Endothelial cell of umbilical vein (primary cell): ENCODE results near the gene PHACTR2. TPM values are rescaled to one million over a fixed set of nuclear protein-coding genes. Genes with fewer than 3 reads are reported as not detected.

Experiments used
- BruUV-seq: library from RNA; stranded (reverse); fragments of 400-500 nt; replicated peaks from 2 replicates; lab custom pipeline; 2021; lab: Mats Ljungman, UMichigan
- CTCF ChIA-PET: fragments of 300-600, 350-600 bp; sonication (Branson Sonifier 250); formaldehyde crosslinking; loops from one replicate; lab custom pipeline; 2021; ENCODE audit warnings: antibody characterized with exemption, inconsistent platforms; lab: Charles Lee
- POLR2A ChIA-PET: fragments of 300-600, 350-600 bp; sonication (Branson Sonifier 250); formaldehyde crosslinking; loops from one replicate; lab custom pipeline; 2021; ENCODE audit warnings: antibody characterized with exemption, inconsistent platforms; lab: Charles Lee
- DNase-seq: peaks from one replicate; pipeline ENCODE4 v3.0.0-alpha.2; 2011; ENCODE audit warnings: low read depth, low spot score
- FAIRE-seq: peaks from 2 replicates; lab custom pipeline; 2011; peaks lifted over from hg19 to GRCh38; lab: Jason Lieb, UNC
- H2AFZ ChIP-seq: 2 replicates; pipeline ENCODE4 v1.6.0; 2012; ENCODE audit warnings: low read depth, low read length, control low read depth, inconsistent platforms
- H3K27ac ChIP-seq: 2 replicates; pipeline ENCODE4 v1.5.1; 2011; ENCODE audit warnings: low read depth, mild to moderate bottlenecking, control low read depth, low read length, moderate library complexity; ENCODE audit not compliant: insufficient read depth
- H3K27me3 ChIP-seq, 2 experiments: 2 replicates each; pipeline versions ENCODE4 v1.6.0 to v1.6.1; 2011; ENCODE audit warnings: low read length in 2 of 2, mixed read lengths in 1 of 2; ENCODE audit not compliant: control insufficient read depth in 2 of 2, insufficient read depth in 2 of 2
- H3K36me3 ChIP-seq, 2 experiments: 2 replicates in 1 of 2; 3 replicates in 1 of 2; pipeline ENCODE4 v1.5.1; 2011; ENCODE audit warnings: low read length in 2 of 2, mild to moderate bottlenecking in 1 of 2, moderate library complexity in 1 of 2; ENCODE audit not compliant: control insufficient read depth in 2 of 2, insufficient read depth in 2 of 2; ENCODE audit errors: extremely low read depth in 1 of 2
- H3K4me1 ChIP-seq: 3 replicates; pipeline ENCODE4 v1.5.1; 2011; ENCODE audit warnings: mild to moderate bottlenecking, low read length; ENCODE audit not compliant: control insufficient read depth, insufficient read depth; ENCODE audit errors: extremely low read depth
- H3K4me2 ChIP-seq: 2 replicates; pipeline ENCODE4 v1.6.1; 2011; ENCODE audit warnings: low read length, control low read depth, mixed read lengths; ENCODE audit not compliant: insufficient read depth
- H3K4me3 ChIP-seq, 3 experiments: fragments of 200-600 bp in 1 of 3; sonication (generic), shearing (Covaris generic) in 1 of 3; replicated peaks in 1 of 3; 2 replicates each; pipeline ENCODE4 v1.5.1; 2011 to 2016; ENCODE audit warnings: control low read depth in 3 of 3, low read length in 3 of 3, mild to moderate bottlenecking in 2 of 3, inconsistent platforms in 1 of 3, low read depth in 1 of 3, moderate library complexity in 1 of 3; ENCODE audit not compliant: insufficient read depth in 1 of 3
- H3K79me2 ChIP-seq: 2 replicates; pipeline ENCODE4 v1.6.0; 2012; ENCODE audit warnings: low read length, inconsistent platforms; ENCODE audit not compliant: control insufficient read depth, insufficient read depth
- H3K9ac ChIP-seq: replicated peaks from 2 replicates; pipeline ENCODE3; 2011; ENCODE audit warnings: low read length, control low read depth; ENCODE audit not compliant: insufficient read depth; ENCODE audit errors: extremely low read depth
- H3K9me1 ChIP-seq: replicated peaks from 3 replicates; pipeline ENCODE4 v1.6.0; 2011; ENCODE audit warnings: mild to moderate bottlenecking, low read length; ENCODE audit not compliant: control insufficient read depth, insufficient read depth; ENCODE audit errors: extremely low read depth
- H3K9me3 ChIP-seq: replicated peaks from 2 replicates; pipeline ENCODE4 v1.5.1; 2012; ENCODE audit warnings: low read length, inconsistent platforms; ENCODE audit not compliant: control insufficient read depth, insufficient read depth
- H4K20me1 ChIP-seq: replicated peaks from 2 replicates; pipeline ENCODE3; 2011; ENCODE audit warnings: mild to moderate bottlenecking, low read length; ENCODE audit not compliant: control insufficient read depth, insufficient read depth; ENCODE audit errors: extremely low read depth
- CTCF ChIP-seq, 2 donors: IDR thresholded peaks; 1 replicate in 1 of 2; 2 replicates in 1 of 2; pipeline ENCODE4 v1.5.1; 2011; ENCODE audit warnings: low read length in 2 of 2, mild to moderate bottlenecking in 2 of 2, moderate library complexity in 2 of 2, control low read depth in 1 of 2, inconsistent platforms in 1 of 2, low read depth in 1 of 2; ENCODE audit not compliant: insufficient read depth in 1 of 2; ENCODE audit errors: extremely low read depth in 1 of 2
- EZH2 ChIP-seq: IDR thresholded peaks from 2 replicates; pipeline ENCODE4 v1.6.1; 2012; ENCODE audit warnings: borderline replicate concordance, low read depth, mild to moderate bottlenecking, moderate library complexity, low read length, inconsistent platforms; ENCODE audit not compliant: severe bottlenecking
- FOS ChIP-seq: IDR thresholded peaks from 2 replicates; pipeline ENCODE4 v1.6.1; 2011; ENCODE audit warnings: mild to moderate bottlenecking, low read length, moderate library complexity, borderline replicate concordance; ENCODE audit not compliant: insufficient read depth
- GATA2 ChIP-seq: IDR thresholded peaks from 2 replicates; pipeline ENCODE4 v1.7.0; 2011; ENCODE audit warnings: low read depth, mild to moderate bottlenecking, moderate library complexity, mixed read lengths, low read length; ENCODE audit not compliant: insufficient read length, insufficient read depth
- JUN ChIP-seq: IDR thresholded peaks from 2 replicates; pipeline ENCODE4 v1.6.1; 2011; ENCODE audit warnings: borderline replicate concordance, low read depth; ENCODE audit not compliant: insufficient read length, insufficient read depth
- MAX ChIP-seq: IDR thresholded peaks from 2 replicates; pipeline ENCODE4 v1.6.1; 2011; ENCODE audit not compliant: insufficient read depth, insufficient read length
- MYC ChIP-seq: IDR thresholded peaks from one replicate; pipeline ENCODE4 v1.6.1; 2011; ENCODE audit warnings: mild to moderate bottlenecking, low read depth, low read length
- POLR2A ChIP-seq: IDR thresholded peaks from 2 replicates; pipeline ENCODE4 v1.6.1; 2012; ENCODE audit warnings: low read depth, mild to moderate bottlenecking, control low read depth, low read length
- POLR2AphosphoS5 ChIP-seq: IDR thresholded peaks from 2 replicates; pipeline ENCODE4 v1.6.1; 2012; ENCODE audit warnings: low read depth, mild to moderate bottlenecking, control low read depth, low read length, moderate library complexity; ENCODE audit not compliant: insufficient read depth
- dilution Hi-C: fragments of 300-500 bp; cut with MboI; formaldehyde crosslinking; loops from one replicate; pipeline ENCODE4 v1.15.0; 2019; ENCODE audit warnings: low sequenced_read_pairs; ENCODE audit not compliant: extremely low pct_ligation_motif_present
- intact Hi-C: fragments of 100-400 bp; cut with micrococcal nuclease; formaldehyde crosslinking; loops from one replicate; pipeline ENCODE4 v1.10.0; 2022
- polyA plus RNA-seq, 4 experiments: library from polyadenylated mRNA; depleted of rRNA in 3 of 4; stranded (reverse) in 3 of 4; unstranded in 1 of 4; fragments of >200 nt; gene quantifications; 2 replicates each; pipeline versions ENCODE4 v1.2.1 to v1.2.3, GENCODE V29; 2011 to 2012; ENCODE audit warnings: missing spikeins in 1 of 4
- total RNA-seq: library from RNA; stranded (reverse); gene quantifications from 2 replicates; pipeline ENCODE4 v1.2.3, GENCODE V29; 2021

PHACTR2 gene
- total and polyA plus RNA-seq, 2 donors (not counting 3 experiments of a cell fraction or from before 2014, with no cell fraction given) = 16.3 to 178 TPM

- no peaks in the 10 kb centered on the region for H3K4me1 ChIP-seq
- BruUV-seq = no TSS peak
- no peak overlapping the region for H3K9ac ChIP-seq
- TF ChIP-seq EZH2 (no peak), GATA2 (no peak), MYC (no peak), MAX (no peak), FOS (no peak), CTCF (IDR thresholded peaks at IDR 0.05; ENCODE audit: extremely low read depth in 1 of 2, insufficient read depth in 1 of 2, low read depth in 1 of 2, low read length in 2 of 2) (no peak), POLR2AphosphoS5 (no peak), POLR2A (no peak), JUN (no peak)
- H3K4me3 ChIP-seq = no peak overlapping the region
- no peaks in the 10 kb centered on the region for H4K20me1 ChIP-seq
- ChIA-PET CTCF (no interaction called here), POLR2A (no interaction called here)
- H3K27me3 ChIP-seq = no peaks in the 10 kb centered on the region
- no peaks in the 10 kb centered on the region for H3K36me3 ChIP-seq
- no peaks in the 10 kb centered on the region for H3K79me2 ChIP-seq
- H3K4me2 ChIP-seq = no peak overlapping the region
- intact Hi-C loops = no loop called here
- H3K9me3 ChIP-seq = no peaks in the 10 kb centered on the region
- H3K9me1 ChIP-seq = no peaks in the 10 kb centered on the region
- H3K27ac ChIP-seq = no peak overlapping the region
- FAIRE-seq (no peak), DNase-seq (no peak)
- H2AFZ ChIP-seq = no peak overlapping the region
- dilution Hi-C loops = no loop called here
Measured at GRCh38 chr6:143632894-143633293, 44.9 kb upstream of the PHACTR2 start.
